GM18858 (cell line): ENCODE data around the gene RAD51B.

Source experiments
- ATAC-seq: cut with Tn5 transposase; IDR thresholded peaks from one replicate; pipeline ENCODE4 v1.9.1; 2021; ENCODE audit not compliant: unreplicated experiment

The RAD51B gene

DNA sequence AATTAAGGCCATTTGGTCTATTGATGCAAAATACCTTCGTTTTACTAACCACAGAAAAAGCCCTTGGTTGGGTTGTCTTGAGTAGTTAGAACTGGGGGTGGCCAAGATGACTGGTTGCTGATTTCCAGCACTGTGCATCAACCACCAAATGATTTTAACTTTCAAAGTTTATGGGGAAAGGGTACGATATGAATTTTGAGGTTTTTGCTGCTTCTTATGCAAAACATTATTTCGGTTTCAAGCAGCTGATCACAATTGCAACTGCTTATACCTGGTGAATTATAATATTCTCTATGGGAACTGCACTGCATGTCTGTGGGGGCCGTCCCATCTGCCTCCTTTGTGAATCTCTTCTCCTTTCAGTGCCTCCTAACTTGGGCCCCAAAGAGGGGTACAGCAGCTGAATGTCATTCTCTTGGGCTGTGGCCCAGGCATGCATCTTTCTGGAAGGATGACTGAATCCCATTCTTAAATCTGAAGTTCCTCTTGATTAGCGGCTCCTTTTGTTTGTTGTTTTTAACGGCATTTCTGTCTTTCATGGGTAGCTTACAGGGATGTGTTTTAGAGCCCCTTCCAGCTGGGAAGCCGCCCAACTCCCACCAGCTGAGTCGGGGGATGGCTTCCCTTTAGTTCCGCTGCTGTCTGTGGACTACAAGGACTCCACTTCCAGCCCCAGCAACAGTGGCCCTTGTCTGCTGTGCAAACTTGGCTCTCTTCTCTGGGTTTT is 493.5 kb downstream of the RAD51B start:
- peak; percentile 84 for ATAC-seq

DNA sequence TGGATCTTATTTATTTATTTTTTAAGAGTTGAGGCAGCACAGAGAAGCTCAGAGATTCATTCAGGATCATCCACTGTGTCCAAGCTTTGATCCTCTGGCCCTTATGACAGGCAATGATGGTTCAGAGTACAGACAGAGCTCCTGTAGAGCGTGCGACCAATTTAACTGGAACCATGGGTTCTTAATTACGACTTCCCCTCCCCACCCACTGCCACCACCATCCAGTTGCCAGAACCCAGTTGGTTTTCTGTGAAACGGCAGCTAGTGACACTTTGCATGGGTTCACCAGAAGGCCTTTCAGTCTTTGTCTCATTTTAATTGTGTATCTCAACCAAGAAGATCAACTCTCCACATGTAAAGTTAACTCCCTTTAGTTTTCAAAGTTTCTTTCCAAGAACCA is 495.1 kb downstream of the RAD51B start:
- ATAC-seq = no peak

DNA sequence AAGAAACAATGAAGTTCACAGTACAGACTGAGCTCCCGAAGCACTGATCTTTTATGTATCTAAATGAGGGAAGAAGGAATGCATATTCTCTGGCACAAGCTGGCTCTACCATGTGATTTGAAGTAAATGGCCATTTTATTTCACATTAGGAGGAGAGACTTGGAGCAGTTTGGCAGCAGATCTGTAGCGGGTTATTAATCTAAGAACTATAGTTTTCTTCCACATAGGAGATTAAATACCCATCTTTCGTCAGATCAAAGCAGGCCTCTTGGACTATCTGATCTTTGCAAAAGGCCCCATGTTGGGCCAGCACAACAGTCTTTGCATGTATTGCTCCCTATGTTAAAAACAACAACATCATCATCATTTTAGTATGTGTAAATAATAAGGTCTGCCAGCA is 495.5 kb downstream of the RAD51B start:
- ATAC-seq = no peak

DNA sequence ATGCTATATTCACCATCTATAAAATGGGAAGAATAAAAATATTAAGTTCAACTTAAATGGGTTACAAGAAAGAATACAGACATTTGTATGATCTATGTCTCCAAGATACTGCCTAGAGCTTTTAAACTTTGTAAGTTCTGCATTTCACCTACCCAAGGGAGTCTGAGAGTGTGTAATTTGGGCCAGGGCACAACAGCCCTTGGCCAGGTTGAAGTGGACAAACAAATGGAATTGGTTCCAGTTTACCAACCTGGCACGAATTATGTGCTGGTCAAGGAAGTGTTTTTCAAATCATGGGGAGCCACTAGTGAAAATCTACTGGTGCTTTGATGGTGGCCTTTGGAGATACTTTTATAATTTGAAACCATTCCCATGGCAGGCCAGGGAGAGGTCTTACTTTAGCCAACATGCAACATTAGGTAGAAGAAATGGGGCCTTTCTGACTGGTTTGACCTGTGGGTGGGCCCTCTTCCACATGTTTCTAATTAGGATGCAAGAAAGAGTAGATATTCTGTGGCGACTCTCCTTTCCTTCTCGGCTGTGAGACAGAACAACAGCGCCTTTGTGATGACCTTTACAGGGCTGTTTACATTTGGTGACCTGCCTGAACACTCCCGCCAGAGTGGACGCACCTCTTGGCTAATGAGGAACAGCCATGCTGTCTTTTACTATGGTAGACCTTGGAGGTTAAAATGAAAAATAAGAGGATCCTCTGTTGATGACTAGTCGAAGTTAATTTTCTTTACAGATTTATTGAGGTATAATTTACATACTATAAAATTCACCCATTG is 496.7 kb downstream of the RAD51B start:
- ATAC-seq = no peak

DNA sequence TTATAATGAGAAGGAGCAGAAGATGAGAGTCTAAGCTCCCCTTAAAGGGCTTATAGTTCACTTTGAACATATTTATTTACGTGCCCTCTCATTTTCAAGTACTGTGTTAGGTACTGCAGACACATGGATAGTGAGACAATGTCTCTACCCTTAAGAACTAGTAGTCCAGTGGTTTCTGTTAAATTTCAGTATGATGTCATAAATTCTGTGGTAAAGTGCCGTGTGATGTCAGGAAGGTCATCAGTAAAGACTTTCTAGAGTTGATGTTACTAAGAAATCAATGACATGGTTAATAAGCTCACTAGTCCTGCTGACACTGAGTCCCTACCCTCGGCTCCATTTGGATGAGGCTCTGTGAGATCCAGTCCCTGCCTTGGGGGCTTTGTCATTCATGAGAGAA is 497.7 kb downstream of the RAD51B start:
- ATAC-seq = no peak

DNA sequence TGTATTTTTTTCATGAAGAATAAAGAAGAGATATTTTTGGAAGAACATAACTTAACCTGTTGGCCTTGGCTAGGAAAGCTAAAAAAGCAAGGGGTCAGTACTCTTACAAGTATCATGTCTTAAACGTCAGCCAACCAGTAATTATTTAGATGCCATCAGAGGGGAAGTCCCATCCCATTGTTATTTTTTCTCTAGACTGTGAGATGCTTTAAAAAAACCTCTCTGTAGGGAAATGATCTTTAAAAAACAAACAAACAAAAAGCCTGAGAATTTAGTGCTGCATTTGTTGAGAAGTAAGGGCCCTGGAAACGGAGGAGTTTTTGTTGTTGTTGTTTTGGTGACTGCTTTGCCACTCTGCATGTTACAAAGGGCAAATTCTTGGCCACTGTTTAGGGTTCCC is 499.2 kb downstream of the RAD51B start:
- ATAC-seq = no peak

DNA sequence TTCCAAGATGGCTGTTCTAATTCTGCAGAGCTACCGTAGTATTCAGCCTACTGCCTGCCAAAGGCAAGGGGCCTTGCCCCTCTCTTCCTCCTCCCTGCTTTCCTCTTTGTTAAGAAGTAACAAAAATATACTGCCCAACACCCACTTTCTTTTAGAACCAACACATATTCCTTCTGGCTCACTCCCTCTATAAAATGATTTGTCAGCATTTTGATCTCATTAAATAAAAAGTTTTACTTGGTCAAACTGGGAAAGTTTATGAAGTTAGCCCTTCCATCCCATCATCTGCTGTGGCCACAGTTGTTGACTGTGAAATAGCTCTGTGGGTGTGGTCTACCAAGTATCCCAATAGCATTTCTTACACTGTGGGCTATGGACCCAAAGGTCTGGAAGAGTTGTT is 500.9 kb downstream of the RAD51B start:
- no peak for ATAC-seq

DNA sequence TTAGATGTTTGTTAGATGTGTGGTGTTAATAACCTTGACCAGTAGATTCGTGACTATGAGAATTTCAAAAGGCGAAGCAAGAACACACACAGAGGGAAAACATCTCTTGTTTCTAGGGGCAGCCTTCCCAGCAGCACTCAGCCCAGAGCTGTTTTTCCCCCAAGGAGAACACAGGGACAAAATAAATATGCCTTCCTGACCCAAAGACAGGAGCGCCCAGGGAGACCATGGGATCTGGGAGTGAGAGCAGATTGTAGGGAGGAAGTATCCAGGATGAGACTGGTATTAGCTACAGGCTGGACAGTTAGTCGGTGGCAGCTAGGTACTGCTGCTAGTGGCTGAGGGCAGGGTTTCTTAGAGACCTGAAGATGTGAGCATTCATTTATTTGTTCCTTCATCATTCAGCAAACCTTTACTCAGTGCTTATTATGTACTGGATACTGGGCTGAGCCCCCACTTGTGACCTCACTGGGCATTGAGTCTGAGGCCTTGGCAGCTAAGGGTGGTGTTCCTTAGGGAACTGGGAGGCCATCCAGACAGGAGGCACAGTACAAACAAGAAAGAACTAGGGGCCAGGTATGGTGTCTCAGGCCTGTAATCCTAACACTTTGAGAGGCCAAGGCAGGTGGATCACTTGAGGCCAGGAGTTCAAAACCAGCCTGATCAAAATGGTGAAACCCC is 503.5 kb downstream of the RAD51B start:
- ATAC-seq = no peak

DNA sequence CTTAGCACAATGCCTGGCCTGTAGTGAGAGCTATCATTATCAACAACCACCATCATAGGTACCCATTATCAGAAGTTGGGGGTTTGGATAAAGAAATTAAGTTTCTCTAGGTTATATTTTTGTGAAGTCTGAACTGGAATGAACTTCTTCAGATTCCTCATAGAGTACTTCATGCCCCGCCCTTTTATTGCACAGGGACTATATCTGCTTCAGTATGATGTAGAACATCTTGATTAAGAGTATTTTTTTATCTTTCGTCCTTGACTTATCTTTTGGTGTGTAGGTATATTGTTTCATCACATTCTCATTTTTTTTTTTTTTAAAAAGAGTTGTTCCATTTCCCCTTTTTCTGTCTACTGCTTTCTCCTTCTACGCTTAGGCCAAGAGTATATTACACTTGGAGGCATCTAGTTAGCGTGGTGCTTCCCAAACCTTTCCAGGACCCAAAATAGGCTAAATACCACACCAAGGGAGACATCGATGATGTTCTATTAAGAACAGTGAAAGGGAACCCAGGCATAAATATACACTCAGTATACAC is 505.8 kb downstream of the RAD51B start:
- no peak for ATAC-seq

DNA sequence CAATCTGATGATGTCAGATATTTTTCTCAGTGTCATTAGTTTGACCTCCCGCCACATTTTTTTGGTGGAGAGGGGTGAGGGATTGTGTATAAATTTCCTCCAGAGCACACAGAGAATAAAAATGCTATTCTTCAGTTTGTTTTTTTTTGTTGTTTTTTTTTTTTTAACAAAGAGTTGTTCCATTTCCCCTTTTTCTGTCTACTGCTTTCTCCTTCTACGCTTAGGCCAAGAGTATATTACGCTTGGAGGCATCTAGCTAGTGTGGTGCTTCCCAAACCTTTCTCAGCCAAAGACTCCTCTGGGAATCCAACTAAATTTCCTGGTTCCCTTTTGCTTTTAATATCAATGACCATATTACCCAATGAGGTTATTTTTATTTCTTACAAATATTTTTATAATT is 507.7 kb downstream of the RAD51B start:
- no peak for ATAC-seq

DNA sequence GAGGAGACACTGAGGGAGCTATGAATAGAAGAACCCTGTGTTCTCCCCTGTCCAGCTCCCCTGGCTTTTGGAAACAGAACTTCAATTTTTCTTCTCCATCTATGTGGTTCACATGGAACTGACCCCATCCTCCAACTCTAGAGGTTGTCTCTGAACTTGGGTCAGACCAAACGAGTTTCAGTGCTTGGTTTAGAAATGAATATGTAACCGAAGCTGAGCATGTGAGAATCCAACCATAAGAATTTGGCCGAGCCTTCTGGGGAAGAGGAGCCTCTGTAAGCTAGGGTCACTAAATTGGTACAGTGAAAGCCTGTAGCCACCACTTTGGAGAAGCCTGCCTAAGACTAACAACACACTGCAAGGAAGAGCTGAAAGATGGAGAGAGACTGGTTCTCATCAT is 508.9 kb downstream of the RAD51B start:
- peak; percentile 55 for ATAC-seq

DNA sequence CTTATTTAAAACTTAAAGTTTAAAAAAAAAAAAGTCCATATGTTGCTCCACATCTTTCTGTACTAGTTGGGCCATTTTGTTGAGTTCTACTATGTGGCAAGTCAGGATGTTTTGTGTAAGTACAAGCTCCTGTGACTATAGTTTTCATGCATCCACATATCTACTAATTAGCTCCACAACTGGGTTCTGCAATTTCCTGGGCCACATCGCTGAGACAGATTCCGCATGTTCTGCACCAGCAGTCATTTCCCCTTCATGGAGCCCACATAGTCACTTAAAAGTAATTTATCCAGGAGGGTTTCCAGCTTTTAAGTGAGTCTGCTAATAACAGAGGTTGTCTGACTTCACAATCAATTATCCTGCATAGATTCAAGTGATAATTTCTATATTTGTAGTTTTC is 511.8 kb downstream of the RAD51B start:
- no peak for ATAC-seq

DNA sequence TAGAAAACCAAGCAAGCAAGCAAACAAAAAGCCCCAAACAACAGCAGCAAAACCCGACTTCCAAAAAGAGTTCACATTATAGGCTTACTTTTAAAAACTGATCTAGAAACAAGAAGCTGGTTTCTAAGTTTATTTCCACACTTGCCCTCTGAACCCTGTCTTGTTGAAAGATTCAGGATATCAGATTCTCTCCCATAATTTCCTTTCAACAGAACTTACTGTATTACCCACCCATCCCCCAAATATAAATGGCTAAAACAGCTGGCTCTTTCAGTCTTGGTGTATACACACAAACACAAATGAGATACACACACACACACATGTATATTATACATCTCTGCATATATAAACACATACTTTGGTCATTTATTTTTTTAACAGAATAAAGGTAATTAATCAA is 512.4 kb downstream of the RAD51B start:
- no peak for ATAC-seq

DNA sequence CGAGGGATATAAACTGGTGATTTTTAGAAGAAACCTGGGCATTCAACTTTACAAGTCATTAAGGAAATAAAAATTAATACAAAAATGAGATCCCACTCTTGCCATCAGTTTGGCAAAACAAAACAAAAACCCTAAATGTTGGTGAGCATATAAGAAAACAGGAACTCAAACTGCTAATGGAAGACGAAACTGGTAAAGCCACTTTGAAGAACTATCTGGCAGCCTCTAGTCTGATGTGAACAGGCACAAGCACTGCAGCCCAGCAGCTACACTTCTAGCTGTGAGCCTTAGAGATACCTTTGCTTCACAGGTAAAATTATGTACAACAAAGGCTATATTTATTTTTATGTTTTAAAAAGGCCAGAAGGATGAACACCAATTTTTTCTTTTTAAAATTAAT is 513.7 kb downstream of the RAD51B start:
- ATAC-seq = no peak

DNA sequence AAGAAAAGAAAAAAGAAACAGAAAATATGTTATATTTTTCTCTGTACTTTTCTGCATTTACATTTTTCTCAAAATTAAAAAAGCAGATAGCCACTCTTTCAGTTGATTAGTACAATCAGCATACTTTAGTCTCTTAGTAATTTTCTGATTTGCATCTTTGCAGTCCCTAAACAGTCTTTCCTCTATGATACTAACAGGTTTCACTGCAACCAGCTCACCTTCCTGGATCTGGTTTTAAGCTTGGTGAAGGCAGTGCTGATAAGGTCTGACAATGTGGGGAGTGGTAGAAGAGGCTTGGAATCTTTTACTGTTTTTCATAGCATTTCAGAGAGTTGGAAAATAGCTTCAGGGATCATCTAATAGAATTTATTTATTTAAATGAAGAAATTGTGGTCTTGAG is 515.7 kb downstream of the RAD51B start:
- no peak for ATAC-seq

DNA sequence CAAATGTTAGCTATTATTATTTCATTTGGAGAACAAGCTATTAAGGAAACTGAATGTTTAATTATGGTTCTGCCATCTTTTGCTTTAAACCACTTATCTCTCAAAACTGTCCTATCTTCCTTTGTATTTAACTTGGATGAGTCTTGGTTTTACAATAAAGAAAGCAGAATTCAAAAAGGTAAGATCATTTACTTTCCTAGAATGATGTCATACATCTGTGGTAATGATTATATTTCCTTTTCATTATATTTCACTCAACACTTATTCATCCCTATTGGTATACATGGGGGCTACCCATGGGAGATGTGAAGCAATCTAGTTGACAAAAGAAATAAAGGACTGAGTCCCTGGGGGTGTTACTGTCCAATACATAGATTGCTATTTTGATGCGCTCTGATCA is 516.6 kb downstream of the RAD51B start:
- no peak for ATAC-seq

DNA sequence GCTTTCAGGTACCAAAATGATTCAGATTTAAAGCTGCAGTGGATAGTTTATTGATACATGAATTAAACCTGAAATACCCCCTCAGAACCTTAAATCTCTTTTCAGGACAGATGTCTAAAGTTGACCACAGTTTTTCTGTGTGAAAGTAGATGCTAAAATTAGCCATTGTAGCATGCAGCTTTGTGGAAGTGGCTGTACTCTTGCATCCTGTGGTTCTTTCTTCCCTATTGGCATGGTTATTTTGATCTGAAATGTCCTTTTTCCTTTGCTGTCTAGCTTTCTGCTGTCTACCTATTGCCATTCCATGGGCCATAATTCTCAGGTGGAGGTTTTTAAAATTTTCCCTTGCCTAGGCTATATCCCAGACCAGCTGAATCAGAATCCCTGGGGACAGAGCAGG is 517.7 kb downstream of the RAD51B start:
- ATAC-seq = no peak

DNA sequence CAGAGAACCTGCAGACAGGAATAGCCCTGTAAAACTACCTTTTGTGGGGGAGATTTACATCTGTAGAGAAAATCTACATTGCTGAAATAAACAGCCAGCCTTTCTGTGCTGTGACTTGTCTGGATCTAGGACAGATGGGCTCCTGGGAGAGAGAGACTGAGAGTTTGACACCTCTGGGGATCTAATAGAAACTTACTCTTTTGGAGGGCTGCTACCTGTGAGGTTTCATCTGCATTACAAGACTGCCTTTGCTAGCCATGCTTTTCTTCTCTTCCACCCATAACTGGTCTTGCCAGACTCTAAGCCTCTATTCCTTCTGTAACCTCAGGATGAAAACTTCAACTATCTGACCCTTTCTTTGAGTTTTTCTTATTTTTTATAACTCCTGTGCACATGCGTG is 520.7 kb downstream of the RAD51B start:
- ATAC-seq = no peak

DNA sequence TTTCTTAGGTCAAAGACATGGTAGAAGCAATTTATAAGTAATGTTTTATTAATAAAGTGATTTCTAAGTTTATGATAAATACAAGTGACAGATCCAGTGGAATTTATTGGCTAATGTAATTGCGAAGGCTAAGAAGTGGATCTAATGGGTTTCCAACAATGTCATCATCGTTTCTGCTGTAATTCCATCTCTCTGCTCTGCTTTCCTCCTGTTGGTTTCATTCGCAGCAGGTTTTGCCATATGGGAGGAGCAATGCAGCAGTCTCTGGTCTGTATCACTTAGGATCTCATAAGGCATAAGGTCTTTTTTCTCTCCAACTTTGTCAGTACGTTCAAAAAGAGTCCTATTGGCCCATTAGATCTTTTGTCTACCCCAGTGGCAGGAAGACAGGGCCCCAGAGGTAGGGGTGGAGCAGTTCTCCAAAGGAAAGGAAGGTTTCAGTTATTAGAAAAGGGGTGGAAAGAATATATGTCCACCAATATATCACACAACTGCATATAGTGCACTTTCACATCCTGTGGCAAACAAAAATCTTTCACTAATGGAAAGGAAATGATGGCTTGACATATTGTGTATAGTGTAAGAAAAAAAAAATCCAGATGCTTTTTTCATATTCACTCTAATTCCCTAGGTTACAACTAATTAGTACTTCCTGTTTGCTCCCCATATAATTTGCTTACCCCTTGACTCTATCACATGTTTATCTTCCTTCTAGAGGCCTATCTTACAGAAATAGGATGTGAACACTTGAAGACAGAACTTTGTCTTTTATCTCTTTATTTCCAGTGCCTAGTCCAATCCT is 522.0 kb downstream of the RAD51B start:
- ATAC-seq = no peak

DNA sequence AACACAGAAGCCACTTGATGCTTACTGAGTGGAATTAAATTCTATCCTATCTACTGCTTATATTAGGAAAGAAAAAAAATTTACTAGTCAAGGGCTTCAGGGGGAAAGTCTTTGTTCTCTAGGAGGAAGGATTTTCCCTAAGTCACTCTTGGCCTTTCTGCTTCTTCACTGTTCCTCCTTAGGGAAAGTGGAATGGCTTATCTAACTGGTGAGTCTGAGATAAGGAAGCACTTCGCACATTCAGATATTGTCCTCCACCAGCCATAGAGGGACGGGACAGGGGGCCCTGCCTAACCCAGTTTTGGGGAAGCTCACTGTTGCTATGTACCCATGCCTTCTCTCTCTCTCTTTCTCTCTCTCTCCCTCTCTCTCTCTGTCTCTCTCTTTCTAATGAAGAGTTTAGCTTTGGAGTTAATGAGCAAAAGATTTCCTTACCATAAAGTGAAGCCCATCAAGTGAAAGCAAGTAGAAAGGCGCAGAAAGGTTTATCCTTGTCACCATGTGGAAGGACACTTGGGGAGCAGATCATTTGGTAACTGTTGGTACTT is 522.7 kb downstream of the RAD51B start:
- ATAC-seq = no peak
